SU-DHL-6 (cell line): ENCODE data around the gene HNF4A.

Source experiments
- H2AFZ ChIP-seq: fragments of 200-600 bp; sonication (generic); 2 replicates; pipeline ENCODE4 v1.6.1; 2014; ENCODE audit warnings: low read depth, mild to moderate bottlenecking, moderate library complexity, mixed read lengths, antibody characterized with exemption, low read length; ENCODE audit not compliant: severe bottlenecking
- H3F3A ChIP-seq: fragments of 200-600 bp; shearing (Covaris generic); 2 replicates; pipeline ENCODE4 v1.6.0; 2016; ENCODE audit warnings: antibody characterized with exemption, mild to moderate bottlenecking; ENCODE audit not compliant: insufficient read depth
- H3K27ac ChIP-seq: fragments of 200-600 bp; sonication (generic); 2 replicates; pipeline ENCODE4 v1.5.1; 2016; ENCODE audit warnings: low read depth, mild to moderate bottlenecking, low read length, moderate library complexity, mixed read lengths
- H3K27me3 ChIP-seq: fragments of 200-600 bp; sonication (generic), shearing (Covaris generic); 2 replicates; pipeline ENCODE4 v1.6.0; 2014; ENCODE audit warnings: mild to moderate bottlenecking, low read length
- H3K36me3 ChIP-seq: fragments of 200-600 bp; sonication (generic); 2 replicates; pipeline ENCODE4 v1.6.1; 2014; ENCODE audit warnings: mild to moderate bottlenecking, low read length, mixed read lengths
- H3K4me2 ChIP-seq: fragments of 300-600, 200-600 bp; shearing (Covaris generic), sonication (generic); 2 replicates; pipeline ENCODE4 v1.6.0; 2014; ENCODE audit warnings: low read length, low read depth, mild to moderate bottlenecking; ENCODE audit not compliant: poor library complexity, severe bottlenecking
- H3K4me3 ChIP-seq: fragments of 200-600 bp; sonication (generic); 2 replicates; pipeline ENCODE4 v1.5.1; 2014; ENCODE audit warnings: antibody characterized with exemption, low read length, mild to moderate bottlenecking, mixed read lengths; ENCODE audit not compliant: insufficient read depth, poor library complexity, severe bottlenecking
- H3K79me2 ChIP-seq: fragments of 200-600 bp; sonication (generic); 2 replicates; pipeline ENCODE4 v1.6.1; 2014; ENCODE audit warnings: mild to moderate bottlenecking, low read length, moderate library complexity; ENCODE audit not compliant: insufficient read depth
- H3K9ac ChIP-seq: fragments of 200-600 bp; sonication (generic); 2 replicates; pipeline ENCODE4 v1.7.0; 2014; ENCODE audit warnings: mild to moderate bottlenecking, low read length
- H3K9me2 ChIP-seq: fragments of 200-600 bp; sonication (generic); replicated peaks from 2 replicates; pipeline ENCODE4 v1.6.1; 2014; ENCODE audit warnings: low read length; ENCODE audit not compliant: insufficient read depth
- H3K9me3 ChIP-seq: fragments of 200-600 bp; sonication (generic); 2 replicates; pipeline ENCODE4 v1.6.1; 2014; ENCODE audit warnings: low read length, mixed read lengths; ENCODE audit not compliant: insufficient read depth
- H4K20me1 ChIP-seq: fragments of 200-600 bp; sonication (generic); 2 replicates; pipeline ENCODE4 v1.6.1; 2014; ENCODE audit warnings: low read depth, mild to moderate bottlenecking, antibody characterized with exemption, low read length, moderate library complexity, mixed read lengths
- EZH2phosphoT487 ChIP-seq: fragments of 200-600 bp; sonication (generic), shearing (Covaris generic); conservative IDR thresholded peaks from 2 replicates; pipeline ENCODE4 v1.6.1; 2018; ENCODE audit warnings: mild to moderate bottlenecking, antibody characterized with exemption, low read length, moderate library complexity, mixed read lengths
- TF ChIP-seq, protein P1 (sequence below): fragments of 200-600 bp; sonication (generic); IDR thresholded peaks from one replicate; pipeline ENCODE4 v1.5.1; 2017; ENCODE audit warnings: antibody characterized with exemption, mild to moderate bottlenecking, low read length, moderate library complexity; ENCODE audit not compliant: insufficient read depth, poor library complexity, severe bottlenecking

Gene HNF4A

DNA sequence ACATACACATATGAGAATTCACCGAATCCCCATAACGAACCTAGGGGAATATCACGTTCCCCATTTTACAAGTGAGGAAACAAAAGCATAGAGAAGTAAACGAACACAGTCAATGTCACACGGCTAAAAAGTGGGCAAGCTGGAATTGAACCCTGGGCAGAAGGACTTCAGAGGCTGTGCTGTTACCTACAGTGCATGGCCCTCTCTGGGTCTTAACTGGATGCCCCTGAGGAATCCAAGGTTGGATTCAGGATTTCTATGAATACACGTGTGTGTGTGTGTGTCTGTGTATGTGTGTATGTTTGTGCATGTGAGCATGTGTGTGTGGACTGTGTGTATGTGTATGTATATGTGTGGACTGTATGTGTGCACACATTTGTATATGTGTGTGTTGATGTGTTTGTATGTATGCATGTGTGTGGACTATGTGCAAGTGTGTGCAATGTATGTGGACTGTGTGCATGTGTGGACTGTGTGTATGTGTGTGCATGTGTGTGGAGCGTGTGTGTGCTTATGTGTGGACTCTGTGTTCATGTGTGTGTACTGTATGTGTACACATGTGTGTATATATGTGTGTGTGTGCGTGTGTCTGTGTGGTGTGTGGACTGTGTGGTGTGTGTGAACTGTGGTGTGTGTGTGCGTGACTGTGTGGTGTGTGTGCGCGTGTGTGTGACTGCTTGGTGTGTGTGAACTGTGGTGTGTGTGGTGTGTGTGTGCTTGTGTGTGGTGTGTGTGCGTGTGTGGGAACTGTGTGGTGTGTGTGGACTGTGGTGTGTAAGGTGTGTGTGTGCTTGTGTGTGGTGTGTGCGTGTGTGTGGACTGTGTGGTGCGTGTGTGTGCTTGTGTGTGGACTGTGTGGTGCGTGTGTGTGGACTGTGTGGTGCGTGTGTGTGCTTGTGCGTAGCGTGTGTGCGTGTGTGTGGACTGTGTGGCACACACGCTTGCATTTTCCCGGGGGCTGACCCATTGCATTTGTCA, 49.0 kb downstream of the HNF4A start:
- no peak overlapping the region for H3K4me2 ChIP-seq
- H3K79me2 ChIP-seq: no peaks in the 10 kb centered on the region
- no peak overlapping the region for H3K27ac ChIP-seq
- no peaks in the 10 kb centered on the region for H4K20me1 ChIP-seq
- no peaks in the 10 kb centered on the region for H3F3A ChIP-seq
- H3K36me3 ChIP-seq: no peaks in the 10 kb centered on the region
- H3K9me2 ChIP-seq: no peaks in the 10 kb centered on the region
- no peak for TF ChIP-seq EZH2phosphoT487
- TF ChIP-seq, protein P1, sequence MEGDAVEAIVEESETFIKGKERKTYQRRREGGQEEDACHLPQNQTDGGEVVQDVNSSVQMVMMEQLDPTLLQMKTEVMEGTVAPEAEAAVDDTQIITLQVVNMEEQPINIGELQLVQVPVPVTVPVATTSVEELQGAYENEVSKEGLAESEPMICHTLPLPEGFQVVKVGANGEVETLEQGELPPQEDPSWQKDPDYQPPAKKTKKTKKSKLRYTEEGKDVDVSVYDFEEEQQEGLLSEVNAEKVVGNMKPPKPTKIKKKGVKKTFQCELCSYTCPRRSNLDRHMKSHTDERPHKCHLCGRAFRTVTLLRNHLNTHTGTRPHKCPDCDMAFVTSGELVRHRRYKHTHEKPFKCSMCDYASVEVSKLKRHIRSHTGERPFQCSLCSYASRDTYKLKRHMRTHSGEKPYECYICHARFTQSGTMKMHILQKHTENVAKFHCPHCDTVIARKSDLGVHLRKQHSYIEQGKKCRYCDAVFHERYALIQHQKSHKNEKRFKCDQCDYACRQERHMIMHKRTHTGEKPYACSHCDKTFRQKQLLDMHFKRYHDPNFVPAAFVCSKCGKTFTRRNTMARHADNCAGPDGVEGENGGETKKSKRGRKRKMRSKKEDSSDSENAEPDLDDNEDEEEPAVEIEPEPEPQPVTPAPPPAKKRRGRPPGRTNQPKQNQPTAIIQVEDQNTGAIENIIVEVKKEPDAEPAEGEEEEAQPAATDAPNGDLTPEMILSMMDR: no peak
- H3K27me3 ChIP-seq: no peaks in the 10 kb centered on the region
- H3K9ac ChIP-seq: no peak overlapping the region
- no peak overlapping the region for H2AFZ ChIP-seq
- H3K4me3 ChIP-seq: no peak overlapping the region
- H3K9me3 ChIP-seq: no peaks in the 10 kb centered on the region

DNA sequence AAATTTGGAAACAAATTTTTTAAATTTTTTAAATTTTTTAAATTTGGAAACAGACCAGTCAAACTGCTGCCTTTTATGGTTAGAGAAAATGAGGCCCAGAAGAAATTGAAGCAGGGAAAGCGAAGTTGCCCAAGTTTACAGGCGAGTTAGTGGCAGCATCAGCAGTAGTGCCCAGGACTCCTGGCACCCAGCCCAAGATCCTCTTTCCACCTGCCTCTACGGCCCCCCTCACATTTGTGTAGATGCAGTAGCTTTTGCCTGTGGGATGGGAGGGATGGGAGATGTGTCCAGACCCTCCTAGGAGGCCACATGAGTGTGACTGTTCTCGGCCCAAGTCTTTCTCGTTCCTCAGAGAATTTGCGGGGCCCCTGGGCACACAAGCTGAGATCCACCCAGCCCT, 49.8 kb downstream of the HNF4A start:
- no peak overlapping the region for H3K27ac ChIP-seq
- TF ChIP-seq, protein P1: no peak
- no peak for TF ChIP-seq EZH2phosphoT487

DNA sequence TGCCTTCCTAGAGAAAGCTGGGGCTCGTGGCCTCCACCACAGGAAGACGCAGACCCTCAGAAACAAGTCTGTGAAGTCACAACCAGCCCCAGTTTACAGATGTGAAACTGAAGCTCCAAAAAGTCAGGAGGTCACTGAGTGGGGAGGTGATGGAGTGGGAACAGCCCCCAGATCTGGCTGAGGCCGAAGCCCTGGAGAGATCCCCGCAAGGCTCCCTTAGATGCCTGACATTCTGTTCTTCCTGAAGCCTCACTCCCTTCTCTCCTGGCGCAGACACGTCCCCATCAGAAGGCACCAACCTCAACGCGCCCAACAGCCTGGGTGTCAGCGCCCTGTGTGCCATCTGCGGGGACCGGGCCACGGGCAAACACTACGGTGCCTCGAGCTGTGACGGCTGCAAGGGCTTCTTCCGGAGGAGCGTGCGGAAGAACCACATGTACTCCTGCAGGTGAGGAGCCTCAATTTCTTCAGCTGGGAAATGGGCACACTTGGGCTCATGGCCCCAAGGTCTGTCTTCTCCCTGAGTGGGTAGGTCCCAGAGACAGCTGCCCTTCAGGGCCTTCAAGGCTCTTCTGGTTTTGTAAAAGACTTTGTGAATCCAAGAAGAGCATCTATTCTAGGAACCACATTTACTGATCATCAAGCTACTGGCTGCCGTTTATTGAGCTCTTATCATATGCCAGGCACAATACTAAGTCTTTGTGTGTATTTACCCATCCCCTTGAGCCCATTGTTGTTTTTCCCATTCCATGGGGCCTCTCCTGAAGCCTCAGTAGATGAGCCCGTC, 50.5 kb downstream of the HNF4A start:
- Histone ChIP-seq H3K79me2 (no peaks in the 10 kb centered on the region), H3K27me3 (no peaks in the 10 kb centered on the region), H3K9me2 (no peaks in the 10 kb centered on the region), H3K4me3 (no peak overlapping the region), H3K9ac (no peak overlapping the region), H3K27ac (no peak overlapping the region), H3K36me3 (no peaks in the 10 kb centered on the region), H4K20me1 (no peaks in the 10 kb centered on the region), H3F3A (no peaks in the 10 kb centered on the region), H2AFZ (no peak overlapping the region), H3K9me3 (no peaks in the 10 kb centered on the region), H3K4me2 (no peak overlapping the region)
- TF ChIP-seq EZH2phosphoT487: no peak
- TF ChIP-seq, protein P1: no peak

More for the DNA sequence above, 49.8 kb downstream of the HNF4A start:
- H3K9me3 ChIP-seq: no peaks in the 10 kb centered on the region
- H3K27me3 ChIP-seq: no peaks in the 10 kb centered on the region
- H4K20me1 ChIP-seq: no peaks in the 10 kb centered on the region
- H3K4me2 ChIP-seq: no peak overlapping the region
- H3K9ac ChIP-seq: no peak overlapping the region
- no peak overlapping the region for H3K4me3 ChIP-seq
- H3K79me2 ChIP-seq: no peaks in the 10 kb centered on the region
- H3K9me2 ChIP-seq: no peaks in the 10 kb centered on the region
- no peak overlapping the region for H2AFZ ChIP-seq
- no peaks in the 10 kb centered on the region for H3F3A ChIP-seq
- no peaks in the 10 kb centered on the region for H3K36me3 ChIP-seq
